ENCODE data around the gene PRDX2.

DNA sequence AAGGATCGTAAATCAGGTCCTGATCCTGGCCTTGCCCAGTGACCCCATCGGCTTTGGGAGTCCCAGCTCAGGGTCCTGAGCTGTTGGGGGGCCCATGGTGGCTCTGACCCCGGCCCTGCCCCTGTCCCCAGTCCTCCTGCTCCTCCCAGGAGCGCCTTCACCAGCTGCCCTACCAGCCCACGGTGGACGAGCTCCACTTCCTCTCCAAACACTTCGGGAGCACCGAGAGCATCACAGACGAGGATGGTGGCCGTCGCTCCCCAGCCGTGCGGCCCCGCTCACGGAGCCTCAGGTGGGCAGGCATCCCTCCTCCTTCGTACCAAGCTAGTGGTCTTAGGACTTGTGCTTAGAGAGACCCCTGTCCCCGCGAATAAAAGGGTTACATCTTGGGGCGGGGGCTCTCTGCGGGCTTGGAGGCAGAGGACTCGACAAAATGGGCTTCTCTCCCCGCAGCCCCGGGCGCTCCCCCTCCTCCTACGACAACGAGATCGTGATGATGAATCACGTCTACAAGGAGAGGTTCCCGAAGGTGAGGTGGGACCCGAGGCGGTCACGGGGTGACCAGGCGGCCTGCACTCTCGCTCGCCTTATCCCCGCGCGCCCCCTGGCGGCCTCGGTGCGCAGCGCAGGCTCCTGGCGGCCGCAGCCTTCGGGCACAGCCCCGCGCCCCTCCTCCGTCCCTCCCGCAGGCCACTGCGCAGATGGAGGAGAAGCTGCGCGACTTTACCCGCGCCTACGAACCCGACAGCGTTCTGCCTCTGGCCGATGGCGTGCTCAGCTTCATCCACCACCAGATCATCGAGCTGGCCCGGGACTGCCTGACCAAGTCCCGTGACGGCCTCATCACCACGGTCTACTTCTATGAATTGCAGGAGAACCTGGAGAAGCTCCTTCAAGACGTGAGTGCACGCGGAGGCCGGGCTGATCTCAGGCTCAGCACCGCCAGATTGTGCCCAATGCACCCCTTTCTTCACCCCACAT, 45.8 kb upstream of the PRDX2 start:
- TF ChIP-seq, protein P1, sequence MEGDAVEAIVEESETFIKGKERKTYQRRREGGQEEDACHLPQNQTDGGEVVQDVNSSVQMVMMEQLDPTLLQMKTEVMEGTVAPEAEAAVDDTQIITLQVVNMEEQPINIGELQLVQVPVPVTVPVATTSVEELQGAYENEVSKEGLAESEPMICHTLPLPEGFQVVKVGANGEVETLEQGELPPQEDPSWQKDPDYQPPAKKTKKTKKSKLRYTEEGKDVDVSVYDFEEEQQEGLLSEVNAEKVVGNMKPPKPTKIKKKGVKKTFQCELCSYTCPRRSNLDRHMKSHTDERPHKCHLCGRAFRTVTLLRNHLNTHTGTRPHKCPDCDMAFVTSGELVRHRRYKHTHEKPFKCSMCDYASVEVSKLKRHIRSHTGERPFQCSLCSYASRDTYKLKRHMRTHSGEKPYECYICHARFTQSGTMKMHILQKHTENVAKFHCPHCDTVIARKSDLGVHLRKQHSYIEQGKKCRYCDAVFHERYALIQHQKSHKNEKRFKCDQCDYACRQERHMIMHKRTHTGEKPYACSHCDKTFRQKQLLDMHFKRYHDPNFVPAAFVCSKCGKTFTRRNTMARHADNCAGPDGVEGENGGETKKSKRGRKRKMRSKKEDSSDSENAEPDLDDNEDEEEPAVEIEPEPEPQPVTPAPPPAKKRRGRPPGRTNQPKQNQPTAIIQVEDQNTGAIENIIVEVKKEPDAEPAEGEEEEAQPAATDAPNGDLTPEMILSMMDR (conservative IDR thresholded peaks at IDR 0.05): peak; percentile 99
- no peak for TF ChIP-seq EZH2 (IDR thresholded peaks at IDR 0.05; ENCODE audit: low read depth)
